Endothelial cell (in vitro differentiated cells): ENCODE data around the gene LBX2. TPM values are rescaled to one million over a fixed set of nuclear protein-coding genes. Genes with fewer than 3 reads are reported as not detected.

Experiments used
- DNase-seq: peaks from one replicate; pipeline ENCODE4 v3.0.0; 2021; ENCODE audit warnings: low spot score
- H3K27ac Mint-ChIP-seq: one replicate; pipeline ENCODE4 v1.8.0; 2021; ENCODE audit warnings: mixed read lengths, inconsistent platforms; ENCODE audit not compliant: unreplicated experiment
- H3K27me3 Mint-ChIP-seq: one replicate; pipeline ENCODE4 v1.8.0; 2021; ENCODE audit warnings: mild to moderate bottlenecking, moderate library complexity, mixed read lengths, inconsistent platforms; ENCODE audit not compliant: unreplicated experiment
- H3K36me3 Mint-ChIP-seq: one replicate; pipeline ENCODE4 v1.8.0; 2021; ENCODE audit warnings: mild to moderate bottlenecking, low read depth, mixed read lengths, inconsistent platforms; ENCODE audit not compliant: unreplicated experiment
- H3K4me1 Mint-ChIP-seq: one replicate; pipeline ENCODE4 v1.8.0; 2021; ENCODE audit warnings: mild to moderate bottlenecking, mixed read lengths, inconsistent platforms; ENCODE audit not compliant: unreplicated experiment
- H3K4me3 Mint-ChIP-seq: one replicate; pipeline ENCODE4 v1.8.0; 2021; ENCODE audit warnings: mild to moderate bottlenecking, mixed read lengths, inconsistent platforms; ENCODE audit not compliant: unreplicated experiment
- H3K9me3 Mint-ChIP-seq: one replicate; pipeline ENCODE4 v1.8.0; 2021; ENCODE audit warnings: mixed read lengths, inconsistent platforms; ENCODE audit not compliant: unreplicated experiment
- total RNA-seq: library from RNA; stranded (reverse); fragmentation: NEBNext Ultra II Directional; extraction: Animal tissue kit (Norgen Biotek cat#: 25700); gene quantifications from one replicate; pipeline ENCODE4 v1.2.1, GENCODE V29; 2021; ENCODE audit not compliant: unreplicated experiment
- TF ChIP-seq, protein P1 (sequence below): fragments of 200-600 bp; sonication (generic); IDR thresholded peaks from one replicate; pipeline ENCODE4 v1.5.0; 2021; ENCODE audit warnings: antibody characterized with exemption; ENCODE audit not compliant: unreplicated experiment

Gene LBX2
- total RNA-seq, 1 donor from 2014 or later = not detected

DNA sequence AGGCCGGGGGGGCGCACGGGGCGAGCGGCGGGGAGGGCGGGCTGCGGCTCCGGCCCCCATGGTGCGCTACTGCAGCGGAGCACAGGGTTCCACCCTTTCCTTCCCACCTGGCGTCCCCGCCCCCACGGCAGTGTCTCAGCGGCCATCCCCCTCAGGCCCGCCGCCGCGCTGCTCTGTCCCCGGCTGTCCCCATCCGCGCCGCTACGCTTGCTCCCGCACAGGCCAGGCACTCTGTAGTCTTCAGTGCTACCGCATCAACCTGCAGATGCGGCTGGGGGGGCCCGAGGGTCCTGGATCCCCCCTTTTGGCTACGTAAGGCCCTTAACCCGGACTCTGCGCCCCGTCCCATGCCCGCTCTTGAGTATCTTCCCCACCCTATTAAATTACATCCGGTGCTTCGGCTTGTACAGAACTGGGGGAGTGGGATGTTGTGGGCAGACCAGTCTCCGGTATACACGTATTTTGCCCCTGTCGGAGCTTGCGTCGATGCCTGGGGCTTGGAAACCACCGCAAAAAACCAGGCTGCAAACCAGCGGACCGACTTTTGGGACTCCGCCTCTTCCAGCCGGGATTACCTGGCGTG is 41.8 kb downstream of the LBX2 start:
- H3K9me3 Mint-ChIP-seq = no peaks in the 10 kb centered on the region
- peaks cover 7% of the 10 kb centered on the region for H3K36me3 Mint-ChIP-seq
- peaks cover 9% of the 10 kb centered on the region for H3K27me3 Mint-ChIP-seq
- peak overlapping the region; percentile 98 for H3K4me3 Mint-ChIP-seq
- H3K27ac Mint-ChIP-seq = peak overlapping the region; percentile 89
- peaks cover 38% of the 10 kb centered on the region for H3K4me1 Mint-ChIP-seq
- TF ChIP-seq, protein P1, sequence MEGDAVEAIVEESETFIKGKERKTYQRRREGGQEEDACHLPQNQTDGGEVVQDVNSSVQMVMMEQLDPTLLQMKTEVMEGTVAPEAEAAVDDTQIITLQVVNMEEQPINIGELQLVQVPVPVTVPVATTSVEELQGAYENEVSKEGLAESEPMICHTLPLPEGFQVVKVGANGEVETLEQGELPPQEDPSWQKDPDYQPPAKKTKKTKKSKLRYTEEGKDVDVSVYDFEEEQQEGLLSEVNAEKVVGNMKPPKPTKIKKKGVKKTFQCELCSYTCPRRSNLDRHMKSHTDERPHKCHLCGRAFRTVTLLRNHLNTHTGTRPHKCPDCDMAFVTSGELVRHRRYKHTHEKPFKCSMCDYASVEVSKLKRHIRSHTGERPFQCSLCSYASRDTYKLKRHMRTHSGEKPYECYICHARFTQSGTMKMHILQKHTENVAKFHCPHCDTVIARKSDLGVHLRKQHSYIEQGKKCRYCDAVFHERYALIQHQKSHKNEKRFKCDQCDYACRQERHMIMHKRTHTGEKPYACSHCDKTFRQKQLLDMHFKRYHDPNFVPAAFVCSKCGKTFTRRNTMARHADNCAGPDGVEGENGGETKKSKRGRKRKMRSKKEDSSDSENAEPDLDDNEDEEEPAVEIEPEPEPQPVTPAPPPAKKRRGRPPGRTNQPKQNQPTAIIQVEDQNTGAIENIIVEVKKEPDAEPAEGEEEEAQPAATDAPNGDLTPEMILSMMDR = no peak
- DNase-seq = peak; percentile 57

DNA sequence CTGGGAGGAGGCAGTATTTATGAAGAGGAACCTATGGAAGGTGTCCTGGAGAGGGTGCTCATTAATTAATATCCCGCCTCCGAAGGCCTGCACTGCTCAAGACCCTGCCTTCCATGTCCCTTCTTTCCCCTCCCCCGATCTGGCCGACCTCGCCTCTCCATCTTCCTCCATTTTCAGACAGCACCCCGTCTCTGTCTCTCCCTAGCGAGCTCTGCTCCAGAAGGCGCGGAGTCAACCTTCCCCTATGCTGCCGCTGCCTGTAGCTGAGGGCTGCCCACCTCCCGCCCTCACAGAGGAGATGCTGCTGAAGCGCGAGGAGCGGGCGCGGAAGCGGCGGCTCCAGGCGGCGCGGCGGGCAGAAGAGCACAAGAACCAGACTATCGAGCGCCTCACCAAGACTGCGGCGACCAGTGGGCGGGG is 42.3 kb downstream of the LBX2 start:
- Mint-ChIP-seq H3K27ac (no peak overlapping the region), H3K27me3 (peaks cover 9% of the 10 kb centered on the region), H3K36me3 (peaks cover 5% of the 10 kb centered on the region), H3K4me3 (peak overlapping the region; percentile 75), H3K9me3 (no peaks in the 10 kb centered on the region), H3K4me1 (peaks cover 42% of the 10 kb centered on the region)
- DNase-seq = no peak
- TF ChIP-seq, protein P1 = no peak

DNA sequence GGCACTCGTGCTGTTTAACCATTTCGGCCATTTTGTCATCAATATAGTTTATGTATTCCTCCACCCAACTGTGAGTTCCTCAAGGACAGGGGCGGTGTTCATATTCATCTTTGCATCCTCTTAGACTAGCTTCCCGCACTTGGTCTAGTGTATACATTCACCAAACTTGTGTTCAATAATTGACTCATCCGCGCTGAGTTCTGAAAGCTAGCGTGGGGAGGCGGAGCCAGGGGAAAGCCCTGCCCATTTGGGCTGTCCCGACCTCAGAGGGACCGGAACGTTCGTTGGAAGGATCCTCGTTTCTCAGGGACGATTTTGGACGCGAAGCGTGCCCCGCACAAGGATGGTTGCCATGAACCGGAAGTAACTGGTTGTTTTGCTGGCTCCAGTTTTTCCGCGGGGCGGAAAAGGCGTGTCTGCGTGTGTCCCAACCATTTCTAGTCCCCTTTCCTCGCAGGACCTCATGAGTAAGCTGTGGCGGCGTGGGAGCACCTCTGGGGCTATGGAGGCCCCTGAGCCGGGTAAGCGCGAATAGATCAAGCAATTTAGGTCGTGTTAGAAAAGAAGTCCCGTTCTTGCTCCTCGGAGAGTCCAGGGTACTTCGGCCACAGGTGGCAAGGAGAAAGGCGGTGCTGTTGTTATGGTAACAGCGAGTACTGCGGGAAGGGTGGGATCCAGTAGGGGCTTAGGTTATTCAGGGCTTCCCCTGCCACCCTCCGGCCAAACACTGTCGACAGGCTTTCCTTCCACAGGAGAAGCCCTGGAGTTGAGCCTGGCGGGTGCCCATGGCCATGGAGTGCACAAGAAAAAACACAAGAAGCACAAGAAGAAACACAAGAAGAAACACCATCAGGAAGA is 44.5 kb downstream of the LBX2 start, which contains the start of gene INO80B:
Gene INO80B, plus strand, starts transcription at position 434 of the 858 bp plus-strand sequence. Its CDS starts 30 bp downstream, at position 464.
- peak; percentile 94 for DNase-seq
- TF ChIP-seq, protein P1 = no peak
- peak within 1 kb of the TSS; percentile 79 for H3K27ac Mint-ChIP-seq
- peak within 1 kb of the TSS; percentile 97 for H3K4me3 Mint-ChIP-seq
- peaks cover 9% of the 10 kb centered on the region for H3K27me3 Mint-ChIP-seq
- peaks cover 40% of the 10 kb centered on the region for H3K4me1 Mint-ChIP-seq
- H3K9me3 Mint-ChIP-seq = no peaks in the 10 kb centered on the region
- peaks cover 5% of the 10 kb centered on the region for H3K36me3 Mint-ChIP-seq

DNA sequence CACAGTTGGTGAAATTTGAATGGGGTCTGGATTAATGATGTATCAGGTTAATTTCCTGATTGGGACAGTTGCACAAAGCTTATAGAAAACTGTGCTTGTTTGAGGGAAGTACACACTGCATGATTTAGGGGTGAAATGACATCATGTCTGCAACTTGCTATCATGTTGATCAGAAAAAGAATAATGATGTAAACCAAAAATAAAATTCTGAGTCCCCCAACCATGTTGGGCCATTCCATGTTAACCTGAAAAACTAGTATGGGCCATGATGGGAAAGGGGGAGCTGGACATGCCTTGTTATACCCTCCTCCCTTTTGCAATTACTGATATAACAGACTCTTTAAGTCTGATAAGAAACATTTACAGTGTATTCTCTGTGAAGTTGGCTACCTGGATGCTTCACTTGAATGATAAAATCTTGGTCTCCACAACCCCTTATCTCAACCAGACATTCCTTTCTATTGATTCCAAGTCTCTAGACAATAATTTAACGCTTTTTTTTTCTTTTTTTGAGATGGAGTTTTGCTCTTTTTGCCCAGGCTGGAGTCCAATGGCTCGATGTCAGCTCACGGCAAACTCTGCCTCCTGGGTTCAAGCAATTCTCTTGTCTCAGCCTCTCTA is 48.7 kb downstream of the LBX2 start:
- Mint-ChIP-seq H3K27me3 (peaks cover 2% of the 10 kb centered on the region), H3K27ac (no peak overlapping the region), H3K9me3 (no peaks in the 10 kb centered on the region), H3K36me3 (peaks cover 5% of the 10 kb centered on the region), H3K4me1 (peaks cover 15% of the 10 kb centered on the region), H3K4me3 (no peak overlapping the region)
- DNase-seq = no peak
- TF ChIP-seq, protein P1 = no peak
